ENCODE data around the gene FCF1. TPM values are rescaled to one million over a fixed set of nuclear protein-coding genes. Genes with fewer than 3 reads are reported as not detected.

The FCF1 gene
- total and polyA plus RNA-seq, 2 of the 13 experiments (the other 11 are each of a cell fraction or from before 2014, with no cell fraction given): 31.0 to 44.4 TPM

GRCh38 chr14:74720526-74720925, 7.6 kb downstream of the FCF1 start:
- H3K4me3 ChIP-seq (replicated peaks in 1 of 3; ENCODE audit: insufficient read depth in 1 of 3, low read depth in 2 of 3, low read length in 3 of 3): no peak overlapping the region
- ATAC-seq (no peak), FAIRE-seq (no peak), DNase-seq (ENCODE audit: low spot score) (no peak)
- ChIA-PET CTCF (ENCODE audit: low intra/inter-chr PET ratio, low total read pairs) (no interaction called here), POLR2A (no interaction called here)
- H3K9ac ChIP-seq (ENCODE audit: insufficient read depth, low read depth, low read length): no peak overlapping the region
- H3K9me3 ChIP-seq (ENCODE audit: low read length): no peaks in the 10 kb centered on the region
- no peak overlapping the region for H3K4me2 ChIP-seq (ENCODE audit: low read depth, low read length)
- H3K27me3 ChIP-seq (ENCODE audit: control insufficient read depth in 1 of 2, insufficient read depth in 2 of 2, low read length in 2 of 2): no peaks in the 10 kb centered on the region
- H4K20me1 ChIP-seq (ENCODE audit: insufficient read depth, low read length): no peaks in the 10 kb centered on the region
- H3K36me3 ChIP-seq (replicated peaks in 1 of 2; ENCODE audit: control insufficient read depth in 1 of 2, insufficient read depth in 2 of 2, low read length in 2 of 2): peaks cover 4 to 29% of the 10 kb centered on the region in 2 experiments; a peak in 4 of 5 replicates
- no TSS peak for BruUV-seq (replicated peaks)
- no peaks in the 10 kb centered on the region for H3K79me2 ChIP-seq (ENCODE audit: insufficient read depth, low read length)
- no peak overlapping the region for H2AFZ ChIP-seq (ENCODE audit: low read length)
- H3K27ac ChIP-seq (ENCODE audit: extremely low read length, insufficient read depth, low read length): no peak overlapping the region
- no peaks in the 10 kb centered on the region for H3K4me1 ChIP-seq (ENCODE audit: insufficient read depth, low read length)
- in situ Hi-C loops (cut with HindIII; ENCODE audit: extremely low pct_ligation_motif_present, low pct_unique_long_range_greater_than_20kb) (no loop called here), intact Hi-C loops (cut with micrococcal nuclease; ENCODE audit: unreplicated experiment) (no loop called here)
- no peak for TF ChIP-seq KIAA2018 (CRISPR knock-in tag; IDR thresholded peaks at IDR 0.05; ENCODE audit: borderline replicate concordance)
